ENCODE data around the gene ZDHHC7.

DNA sequence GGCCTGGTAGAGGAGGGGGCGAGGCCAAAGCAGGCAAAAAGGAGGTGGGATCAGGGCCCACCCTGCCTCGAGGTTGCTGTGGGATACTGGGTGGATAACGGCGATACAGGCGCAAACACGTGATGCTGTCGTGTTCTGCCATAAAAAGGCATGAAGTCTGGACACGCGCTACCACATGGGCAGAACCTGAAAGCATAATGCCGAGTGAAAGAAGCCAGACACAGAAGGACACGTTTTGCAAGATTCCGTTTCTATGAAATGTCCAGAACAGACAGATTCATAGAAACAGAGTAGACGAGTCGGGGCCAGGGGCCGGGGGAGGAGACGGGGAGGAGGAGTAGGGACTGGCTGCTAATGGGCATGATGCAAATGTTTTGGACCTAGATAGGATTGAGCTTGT, 43.5 kb downstream of the ZDHHC7 start:
- TF ChIP-seq POLR2A (IDR thresholded peaks at IDR 0.05) = no peak
- TF ChIP-seq, protein P1, sequence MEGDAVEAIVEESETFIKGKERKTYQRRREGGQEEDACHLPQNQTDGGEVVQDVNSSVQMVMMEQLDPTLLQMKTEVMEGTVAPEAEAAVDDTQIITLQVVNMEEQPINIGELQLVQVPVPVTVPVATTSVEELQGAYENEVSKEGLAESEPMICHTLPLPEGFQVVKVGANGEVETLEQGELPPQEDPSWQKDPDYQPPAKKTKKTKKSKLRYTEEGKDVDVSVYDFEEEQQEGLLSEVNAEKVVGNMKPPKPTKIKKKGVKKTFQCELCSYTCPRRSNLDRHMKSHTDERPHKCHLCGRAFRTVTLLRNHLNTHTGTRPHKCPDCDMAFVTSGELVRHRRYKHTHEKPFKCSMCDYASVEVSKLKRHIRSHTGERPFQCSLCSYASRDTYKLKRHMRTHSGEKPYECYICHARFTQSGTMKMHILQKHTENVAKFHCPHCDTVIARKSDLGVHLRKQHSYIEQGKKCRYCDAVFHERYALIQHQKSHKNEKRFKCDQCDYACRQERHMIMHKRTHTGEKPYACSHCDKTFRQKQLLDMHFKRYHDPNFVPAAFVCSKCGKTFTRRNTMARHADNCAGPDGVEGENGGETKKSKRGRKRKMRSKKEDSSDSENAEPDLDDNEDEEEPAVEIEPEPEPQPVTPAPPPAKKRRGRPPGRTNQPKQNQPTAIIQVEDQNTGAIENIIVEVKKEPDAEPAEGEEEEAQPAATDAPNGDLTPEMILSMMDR (IDR thresholded peaks at IDR 0.05) = no peak

All from heart left ventricle (tissue), 13 donors.